GM23338 (cell line): ENCODE measurements around the gene RGN.

Source experiments
- CREB1 ChIP-seq: fragments of 250-450 bp; sonication (Bioruptor Pico); IDR thresholded peaks from 2 replicates; pipeline ENCODE4 v1.5.0; 2020; ENCODE audit warnings: low read depth, mild to moderate bottlenecking, moderate library complexity
- EZH2 ChIP-seq: fragments of 200-600 bp; sonication (generic); IDR thresholded peaks from one replicate; pipeline ENCODE4 v1.8.0; 2017; ENCODE audit warnings: antibody characterized with exemption, mild to moderate bottlenecking, low read depth; ENCODE audit not compliant: unreplicated experiment
- EZH2phosphoT487 ChIP-seq: fragments of 200-600 bp; sonication (generic); IDR thresholded peaks from one replicate; pipeline ENCODE4 v1.8.1; 2018; ENCODE audit warnings: antibody characterized with exemption; ENCODE audit not compliant: unreplicated experiment
- JUNB ChIP-seq: IDR thresholded peaks from one replicate; pipeline ENCODE4 v1.6.1; 2016; ENCODE audit warnings: antibody characterized with exemption; ENCODE audit not compliant: unreplicated experiment
- POLR2AphosphoS5 ChIP-seq: IDR thresholded peaks from 2 replicates; pipeline ENCODE4 v1.6.1; 2016; ENCODE audit warnings: antibody characterized with exemption, low read depth
- REST ChIP-seq: IDR thresholded peaks from one replicate; pipeline ENCODE4 v1.6.1; 2018; ENCODE audit warnings: antibody characterized with exemption; ENCODE audit not compliant: unreplicated experiment
- ZNF331 ChIP-seq: fragments of 250-450 bp; sonication (Bioruptor Pico); IDR thresholded peaks from 2 replicates; pipeline ENCODE4 v1.5.0; 2020; ENCODE audit warnings: low read depth, mild to moderate bottlenecking, moderate library complexity
- ZNF462 ChIP-seq: fragments of 250-450 bp; sonication (Bioruptor Pico); IDR thresholded peaks from 2 replicates; pipeline ENCODE4 v1.5.0; 2020; ENCODE audit warnings: mild to moderate bottlenecking, moderate library complexity
- TF ChIP-seq, protein P1 (sequence below), 2 experiments: fragments of 200-600 bp in 1 of 2; sonication (generic) in 1 of 2; conservative IDR thresholded peaks; 2 replicates each; pipeline versions ENCODE4 v1.5.1 to v1.6.1; 2016 to 2017; ENCODE audit warnings: antibody characterized with exemption in 2 of 2, low read depth in 2 of 2, mild to moderate bottlenecking in 2 of 2, moderate library complexity in 1 of 2

GRCh38 chrX:47098338-47099094, 20.3 kb downstream of the RGN start:
- TF ChIP-seq, protein P1, sequence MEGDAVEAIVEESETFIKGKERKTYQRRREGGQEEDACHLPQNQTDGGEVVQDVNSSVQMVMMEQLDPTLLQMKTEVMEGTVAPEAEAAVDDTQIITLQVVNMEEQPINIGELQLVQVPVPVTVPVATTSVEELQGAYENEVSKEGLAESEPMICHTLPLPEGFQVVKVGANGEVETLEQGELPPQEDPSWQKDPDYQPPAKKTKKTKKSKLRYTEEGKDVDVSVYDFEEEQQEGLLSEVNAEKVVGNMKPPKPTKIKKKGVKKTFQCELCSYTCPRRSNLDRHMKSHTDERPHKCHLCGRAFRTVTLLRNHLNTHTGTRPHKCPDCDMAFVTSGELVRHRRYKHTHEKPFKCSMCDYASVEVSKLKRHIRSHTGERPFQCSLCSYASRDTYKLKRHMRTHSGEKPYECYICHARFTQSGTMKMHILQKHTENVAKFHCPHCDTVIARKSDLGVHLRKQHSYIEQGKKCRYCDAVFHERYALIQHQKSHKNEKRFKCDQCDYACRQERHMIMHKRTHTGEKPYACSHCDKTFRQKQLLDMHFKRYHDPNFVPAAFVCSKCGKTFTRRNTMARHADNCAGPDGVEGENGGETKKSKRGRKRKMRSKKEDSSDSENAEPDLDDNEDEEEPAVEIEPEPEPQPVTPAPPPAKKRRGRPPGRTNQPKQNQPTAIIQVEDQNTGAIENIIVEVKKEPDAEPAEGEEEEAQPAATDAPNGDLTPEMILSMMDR (conservative IDR thresholded peaks at IDR 0.05; ENCODE audit: low read depth in 2 of 2) = no peak
- TF ChIP-seq EZH2 (no peak), POLR2AphosphoS5 (no peak), JUNB (no peak), CREB1 (CRISPR knock-in tag) (no peak), REST (peak; percentile 74), ZNF462 (CRISPR knock-in tag) (no peak), EZH2phosphoT487 (no peak), ZNF331 (CRISPR knock-in tag) (no peak)
